ENCODE measurements around the gene GPR75. TPM values are rescaled to one million over a fixed set of nuclear protein-coding genes. Genes with fewer than 3 reads are reported as not detected.
A peak's percentile ranks its signal among the peaks of the same experiment; 100 is the strongest.

Gene GPR75
- total RNA-seq, 1 experiment from 2014 or later = 5.3 TPM

- H3K9me3 Mint-ChIP-seq = no peaks in the 10 kb centered on the region
- no peak overlapping the region for H2AK5ac ChIP-seq (ENCODE audit: insufficient read length, low read length)
- TF ChIP-seq, protein P1, sequence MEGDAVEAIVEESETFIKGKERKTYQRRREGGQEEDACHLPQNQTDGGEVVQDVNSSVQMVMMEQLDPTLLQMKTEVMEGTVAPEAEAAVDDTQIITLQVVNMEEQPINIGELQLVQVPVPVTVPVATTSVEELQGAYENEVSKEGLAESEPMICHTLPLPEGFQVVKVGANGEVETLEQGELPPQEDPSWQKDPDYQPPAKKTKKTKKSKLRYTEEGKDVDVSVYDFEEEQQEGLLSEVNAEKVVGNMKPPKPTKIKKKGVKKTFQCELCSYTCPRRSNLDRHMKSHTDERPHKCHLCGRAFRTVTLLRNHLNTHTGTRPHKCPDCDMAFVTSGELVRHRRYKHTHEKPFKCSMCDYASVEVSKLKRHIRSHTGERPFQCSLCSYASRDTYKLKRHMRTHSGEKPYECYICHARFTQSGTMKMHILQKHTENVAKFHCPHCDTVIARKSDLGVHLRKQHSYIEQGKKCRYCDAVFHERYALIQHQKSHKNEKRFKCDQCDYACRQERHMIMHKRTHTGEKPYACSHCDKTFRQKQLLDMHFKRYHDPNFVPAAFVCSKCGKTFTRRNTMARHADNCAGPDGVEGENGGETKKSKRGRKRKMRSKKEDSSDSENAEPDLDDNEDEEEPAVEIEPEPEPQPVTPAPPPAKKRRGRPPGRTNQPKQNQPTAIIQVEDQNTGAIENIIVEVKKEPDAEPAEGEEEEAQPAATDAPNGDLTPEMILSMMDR (conservative IDR thresholded peaks at IDR 0.05) = no peak
Observed at GRCh38 chr2:53863538-53864227, 3.9 kb upstream of the GPR75 start.

More at GRCh38 chr2:53863538-53864227, 3.9 kb upstream of the GPR75 start:
- Histone ChIP-seq H3K56ac (ENCODE audit: insufficient read length, low read depth, low read length) (no peak overlapping the region), H3K27me3 (ENCODE audit: insufficient read depth, low read length) (no peaks in the 10 kb centered on the region; the same call in 1 of the 2 replicates), H4K5ac (ENCODE audit: insufficient read length, low read depth, low read length) (no peak overlapping the region), H4K20me1 (ENCODE audit: control insufficient read depth, insufficient read depth, insufficient read length) (no peaks in the 10 kb centered on the region), H2AFZ (ENCODE audit: low read length) (no peak overlapping the region), H3K4me2 (ENCODE audit: insufficient read depth, insufficient read length, low read length) (no peak overlapping the region), H2BK20ac (ENCODE audit: low read depth, low read length, poor library complexity, severe bottlenecking) (no peak overlapping the region), H3K27ac (ENCODE audit: insufficient read length, low read depth, low read length) (no peak overlapping the region), H3K14ac (ENCODE audit: insufficient read depth, low read length) (no peak overlapping the region), H2BK5ac (ENCODE audit: insufficient read length, low read length) (no peak overlapping the region), H2BK120ac (ENCODE audit: low read depth, low read length, poor library complexity, severe bottlenecking) (no peak overlapping the region), H3K9me3 (ENCODE audit: control insufficient read depth, low read depth, low read length) (no peaks in the 10 kb centered on the region), H3K23ac (ENCODE audit: insufficient read length, low read depth, low read length) (no peak overlapping the region), H3K79me2 (ENCODE audit: insufficient read depth, low read length) (no peaks in the 10 kb centered on the region), H4K91ac (ENCODE audit: insufficient read length, low read depth, low read length) (no peak overlapping the region), H3K79me1 (ENCODE audit: insufficient read depth, low read depth, low read length, poor library complexity, severe bottlenecking) (no peaks in the 10 kb centered on the region), H3T11ph (ENCODE audit: low read length) (no peak overlapping the region), H2BK15ac (ENCODE audit: low read depth, low read length) (no peak overlapping the region), H3K18ac (ENCODE audit: insufficient read length, low read depth, low read length) (no peak overlapping the region), H3K4ac (ENCODE audit: low read depth, low read length) (no peak overlapping the region), H4K8ac (replicated peaks; ENCODE audit: insufficient read length, low read depth, low read length) (no peak overlapping the region), H3K23me2 (ENCODE audit: insufficient read length, low read depth, low read length, poor library complexity, severe bottlenecking) (no peaks in the 10 kb centered on the region), H3K4me1 (ENCODE audit: insufficient read depth, low read length) (no peaks in the 10 kb centered on the region), H3K9ac (ENCODE audit: extremely low read depth, insufficient read length, low read length) (no peak overlapping the region), H2BK12ac (ENCODE audit: insufficient read length, low read depth, low read length) (no peak overlapping the region)
- H3K4me1 Mint-ChIP-seq = peaks cover 3 to 6% of the 10 kb centered on the region in 2 experiments; a peak in 2 of 4 replicates
- no peak for DNase-seq
- peak overlapping the region in 2 of 3 experiments; percentile 57; a peak in 2 of 7 replicates for H3K27ac Mint-ChIP-seq
- H3K27me3 Mint-ChIP-seq (ENCODE audit: low read depth) = no peaks in the 10 kb centered on the region
- peaks cover 22 to 37% (median 36%) of the 10 kb centered on the region in 3 experiments; a peak in 6 of 7 replicates for H3K36me3 Mint-ChIP-seq (ENCODE audit: insufficient read depth in 1 of 3, low read depth in 3 of 3)
- no CpG with 5 or more reads among the region's 6 CpGs for WGBS (ENCODE audit: extremely low coverage, insufficient read length, low lambda C conversion rate)
- H3K4me3 Mint-ChIP-seq = no peak overlapping the region
